RKO (cell line): Measurements from ENCODE around the gene KDM5D.

ENCODE experiments used
- DNase-seq: peaks from one replicate; pipeline ENCODE4 v3.0.0-alpha.2; 2016; ENCODE audit warnings: low spot score

KDM5D gene

GRCh38 chrY:19744381-19745378 lies at the start of gene KDM5D:
KDM5D (minus strand) TSS chrY:19744726; CDS start chrY:19744534, 192 bp downstream.
- DNase-seq: no peak

GRCh38 chrY:19768375-19768774 lies 23.8 kb upstream of the KDM5D start:
- no peak for DNase-seq

DNA sequence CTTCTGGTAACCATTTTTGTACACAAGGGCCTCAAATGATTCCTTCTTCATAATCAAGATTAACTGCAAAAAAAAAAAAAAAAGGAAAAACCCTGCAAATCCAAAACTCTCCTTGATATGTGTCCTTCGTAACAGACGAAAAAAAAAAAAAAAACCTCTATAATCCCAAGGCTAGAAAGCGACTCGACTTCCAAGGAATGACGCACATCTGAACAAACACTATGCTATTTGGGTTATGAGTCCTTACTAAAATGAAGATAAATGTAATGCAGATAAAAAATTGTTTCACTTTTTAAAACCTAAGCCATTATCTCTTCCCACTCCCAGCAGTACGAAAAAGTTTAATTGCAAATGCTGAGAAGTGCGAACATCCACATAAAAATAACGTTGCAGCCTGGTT lies 1.2 kb downstream of the KDM5D start:
- DNase-seq: no peak

DNA sequence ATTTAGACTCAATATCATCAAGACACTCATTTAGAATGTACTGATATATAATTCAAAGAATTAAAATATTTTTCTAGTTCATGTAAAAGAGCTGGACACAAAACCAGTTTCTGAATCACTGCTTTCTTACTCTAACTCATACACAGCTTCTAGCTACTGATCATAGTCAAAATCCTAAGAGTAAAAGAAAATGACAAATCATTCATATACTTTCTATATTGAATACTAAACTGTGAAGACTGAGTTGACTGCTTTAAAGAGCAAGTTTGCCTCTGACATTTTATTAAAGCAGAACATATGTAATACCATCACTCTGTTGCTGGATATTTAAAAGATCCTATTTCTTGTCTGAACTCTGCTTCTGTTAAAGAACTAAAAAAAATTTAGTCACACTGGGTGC lies 2.4 kb downstream of the KDM5D start:
- DNase-seq: no peak

GRCh38 chrY:19734425-19734824 lies 10.1 kb downstream of the KDM5D start:
- no peak for DNase-seq

DNA sequence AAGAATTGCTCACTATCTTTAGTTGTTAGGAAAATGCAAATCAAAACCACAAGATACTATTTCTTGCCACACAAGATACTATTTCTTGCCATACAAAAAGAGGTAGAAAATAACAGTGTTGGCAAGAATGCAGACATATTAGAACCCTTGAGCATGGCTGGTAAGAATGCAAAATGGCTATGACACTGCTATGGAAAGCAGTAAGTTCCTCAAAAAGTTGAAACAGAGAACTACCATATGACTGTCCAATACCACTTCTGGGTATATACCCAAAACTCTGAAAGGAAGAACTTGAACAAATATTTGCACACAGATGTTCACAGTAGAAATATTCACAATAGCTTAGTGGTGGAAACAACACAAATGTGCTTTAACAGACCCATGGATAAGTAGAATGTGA lies 26.6 kb downstream of the KDM5D start:
- DNase-seq: no peak

DNA sequence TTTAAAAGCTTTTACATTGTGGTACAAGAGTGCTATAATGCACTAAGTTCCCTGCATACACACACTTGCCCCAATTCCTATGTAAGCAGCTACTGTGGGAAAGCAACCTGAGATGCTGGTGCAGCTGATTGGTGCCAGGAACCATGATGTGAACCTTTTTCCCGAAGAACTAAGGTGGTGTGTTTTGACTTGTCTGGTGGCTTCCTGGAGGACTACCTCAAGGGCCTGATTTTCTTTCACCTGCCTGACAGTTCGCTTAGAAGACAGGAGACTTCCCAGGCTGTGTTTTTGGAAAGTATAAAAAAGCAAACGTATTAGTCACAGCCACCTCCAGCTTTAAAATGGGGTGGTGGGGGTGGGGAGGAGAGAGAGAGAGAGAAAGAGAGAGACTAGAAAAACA lies 27.4 kb downstream of the KDM5D start:
- no peak for DNase-seq

- no peak for DNase-seq
Observed at GRCh38 chrY:19715226-19715625, 29.3 kb downstream of the KDM5D start.

DNA sequence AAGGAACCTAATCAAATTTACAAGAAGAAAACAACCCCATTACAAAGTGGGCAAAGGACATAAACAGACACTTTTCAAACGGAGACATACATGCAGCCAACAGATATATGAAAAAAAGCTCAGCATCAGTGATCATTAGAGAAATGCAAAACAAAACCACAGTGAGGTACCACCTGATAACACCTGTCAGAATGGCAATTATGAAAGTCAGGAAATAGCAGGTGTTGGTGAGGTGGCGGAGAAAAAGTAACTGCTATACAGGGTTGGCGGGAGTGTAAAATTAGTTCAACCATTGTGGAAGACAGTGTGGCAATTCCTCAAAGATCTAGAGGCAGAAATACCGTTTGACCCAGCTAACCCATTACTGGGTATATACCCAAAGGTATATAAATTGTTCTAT lies 31.1 kb downstream of the KDM5D start:
- no peak for DNase-seq

GRCh38 chrY:19706273-19706672 lies 38.3 kb downstream of the KDM5D start:
- no peak for DNase-seq

- DNase-seq: no peak
Observed at GRCh38 chrY:19698495-19698894, 46.0 kb downstream of the KDM5D start.

DNA sequence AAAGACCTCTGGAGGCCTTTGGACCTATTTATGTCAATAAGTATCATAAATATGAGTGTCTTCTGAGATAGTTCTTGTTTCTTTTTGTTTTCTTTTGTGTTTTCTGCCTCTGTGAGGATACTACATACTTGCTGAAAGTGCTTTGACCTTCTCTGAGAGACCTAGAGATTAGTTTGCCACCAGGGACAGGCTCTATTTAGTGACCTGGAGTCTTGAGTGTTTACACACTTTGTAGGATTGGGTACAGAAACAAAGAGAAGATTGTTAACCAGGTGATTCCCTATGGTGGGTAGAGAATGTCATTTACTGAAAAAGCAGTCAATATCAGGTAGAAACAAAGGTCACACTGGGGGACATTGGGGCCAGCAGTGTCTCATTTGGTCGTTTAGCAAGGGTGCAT lies 63.7 kb downstream of the KDM5D start:
- no peak for DNase-seq
